ENCODE measurements around the gene GALNT4. TPM values are rescaled to one million over a fixed set of nuclear protein-coding genes. Genes with fewer than 3 reads are reported as not detected.

Gene GALNT4
- total RNA-seq, 2 experiments from 2014 or later, result 5.4 to 5.7 TPM

DNA sequence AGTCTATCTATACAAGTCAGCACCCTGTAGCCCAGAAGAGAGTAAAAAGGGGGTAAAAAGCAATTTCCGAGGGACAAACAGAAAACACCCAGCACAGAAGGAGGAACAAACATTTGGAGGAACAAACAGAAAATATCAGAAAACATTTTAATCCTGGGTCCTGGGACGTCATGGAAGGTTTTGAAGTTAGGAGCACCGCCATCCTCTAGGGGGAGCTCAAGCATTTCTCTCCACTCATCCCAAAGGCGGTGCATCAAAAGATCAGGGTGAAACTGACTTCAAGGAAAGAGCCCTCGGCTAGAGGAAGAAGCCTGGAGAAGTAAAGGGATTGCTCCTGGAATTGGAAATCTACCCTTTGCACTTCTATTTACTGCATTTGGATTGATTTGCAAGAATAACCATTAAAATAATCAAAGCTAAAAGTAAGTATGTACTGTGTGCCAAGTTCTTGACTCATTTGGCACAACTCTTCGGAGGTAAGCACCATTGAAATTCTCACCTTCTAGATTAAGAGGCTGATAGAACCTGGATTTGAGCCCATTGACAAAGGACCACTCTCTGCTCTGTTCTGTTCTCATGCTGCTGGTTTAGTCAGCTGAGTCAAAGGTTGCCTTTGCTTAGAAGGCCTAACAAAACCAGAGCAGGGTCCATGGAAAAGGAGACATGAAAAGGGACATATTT is 18.5 kb upstream of the GALNT4 start:
- Mint-ChIP-seq H3K27me3 (no peaks in the 10 kb centered on the region), H3K4me3 (no peak overlapping the region), H3K27ac (no peak overlapping the region), H3K9me3 (no peaks in the 10 kb centered on the region), H3K36me3 (no peaks in the 10 kb centered on the region), H3K4me1 (peaks cover 4% of the 10 kb centered on the region)
- DNase-seq, result peak; percentile 41

DNA sequence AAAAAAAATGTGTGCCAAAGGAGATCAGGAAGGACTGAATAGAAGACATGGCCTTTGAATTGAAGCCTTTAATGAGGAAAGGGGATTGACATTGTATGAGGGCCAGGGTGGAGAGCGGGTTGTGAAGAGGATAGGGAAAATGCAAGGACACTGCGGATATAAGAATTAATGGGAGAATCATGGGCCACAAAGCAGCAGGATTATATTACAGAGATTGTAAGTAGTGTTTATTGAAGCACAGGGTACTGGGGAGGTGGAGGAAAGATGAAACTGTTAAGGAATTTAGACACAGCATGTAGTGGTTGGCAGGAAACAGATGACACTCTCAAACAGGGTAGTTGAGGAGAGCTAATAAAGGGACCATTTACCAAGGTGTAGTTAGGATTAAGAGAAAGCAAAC is 17.6 kb upstream of the GALNT4 start:
- Mint-ChIP-seq H3K27me3 (no peaks in the 10 kb centered on the region), H3K4me3 (no peak overlapping the region), H3K36me3 (no peaks in the 10 kb centered on the region), H3K4me1 (peaks cover 4% of the 10 kb centered on the region), H3K27ac (no peak overlapping the region), H3K9me3 (no peaks in the 10 kb centered on the region)
- no peak for DNase-seq

DNA sequence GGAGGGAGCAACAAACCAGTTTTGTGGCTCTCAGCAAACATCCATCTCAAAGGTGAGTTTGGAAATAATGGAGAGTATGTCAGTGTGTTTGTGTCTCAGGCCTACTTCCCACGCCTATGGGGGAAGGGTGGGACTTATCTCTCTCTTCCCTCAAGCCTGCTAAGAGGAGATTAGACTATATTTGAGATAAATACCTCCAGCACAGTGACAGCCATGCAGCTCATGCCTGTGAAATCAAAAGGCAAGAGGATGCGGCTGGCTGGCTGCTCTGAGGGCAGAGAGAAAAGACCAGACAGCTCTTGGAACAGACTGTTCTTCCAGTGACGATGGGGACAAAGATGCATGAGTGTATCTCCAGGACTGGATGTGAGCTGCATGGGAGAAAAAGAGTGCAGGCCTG is 16.0 kb upstream of the GALNT4 start:
- H3K4me1 Mint-ChIP-seq, result peaks cover 4% of the 10 kb centered on the region
- H3K4me3 Mint-ChIP-seq, result no peak overlapping the region
- H3K27me3 Mint-ChIP-seq, result no peaks in the 10 kb centered on the region
- H3K9me3 Mint-ChIP-seq, result no peaks in the 10 kb centered on the region
- H3K36me3 Mint-ChIP-seq, result no peaks in the 10 kb centered on the region
- no peak for DNase-seq
- no peak overlapping the region for H3K27ac Mint-ChIP-seq

DNA sequence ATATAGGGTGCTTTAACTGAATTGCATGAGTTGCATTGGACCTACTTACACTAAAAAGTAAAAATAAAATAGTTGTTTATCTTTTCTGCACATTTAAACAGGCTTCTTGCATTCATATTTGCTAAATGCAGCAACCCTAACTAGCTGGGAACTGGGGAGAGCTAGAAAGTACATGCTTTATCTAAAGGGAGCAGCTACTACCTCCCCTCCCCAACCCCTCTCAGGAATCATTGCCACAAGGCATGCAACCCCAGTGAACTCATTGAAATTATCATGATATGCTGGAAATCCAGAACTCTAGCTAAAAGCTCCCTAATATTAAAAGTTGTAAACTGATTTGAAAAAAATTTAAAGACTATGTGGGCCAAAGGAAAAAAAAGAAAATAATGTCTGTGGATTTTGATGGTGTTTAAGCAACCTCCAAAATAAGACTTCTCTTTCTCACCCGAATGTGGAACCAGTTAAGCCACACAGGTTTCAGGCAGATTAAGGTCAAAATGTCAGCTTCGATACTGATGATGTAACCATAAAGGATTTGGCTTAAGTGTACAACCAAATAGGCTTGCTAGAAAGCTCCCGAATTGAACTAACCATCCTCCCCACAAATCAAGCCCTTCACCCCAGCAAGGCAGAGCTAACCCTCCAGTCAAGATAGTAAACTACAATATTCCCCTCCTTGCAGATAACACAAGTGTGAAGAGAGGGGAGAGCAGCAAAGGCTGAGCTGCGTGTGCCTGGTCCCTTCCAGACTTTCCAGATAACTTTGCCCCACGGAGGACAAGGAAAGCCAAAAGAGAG is 15.0 kb upstream of the GALNT4 start:
- no peaks in the 10 kb centered on the region for H3K36me3 Mint-ChIP-seq
- no peak overlapping the region for H3K4me3 Mint-ChIP-seq
- no peak overlapping the region for H3K27ac Mint-ChIP-seq
- no peaks in the 10 kb centered on the region for H3K9me3 Mint-ChIP-seq
- DNase-seq, result no peak
- H3K4me1 Mint-ChIP-seq, result peaks cover 4% of the 10 kb centered on the region
- H3K27me3 Mint-ChIP-seq, result no peaks in the 10 kb centered on the region

DNA sequence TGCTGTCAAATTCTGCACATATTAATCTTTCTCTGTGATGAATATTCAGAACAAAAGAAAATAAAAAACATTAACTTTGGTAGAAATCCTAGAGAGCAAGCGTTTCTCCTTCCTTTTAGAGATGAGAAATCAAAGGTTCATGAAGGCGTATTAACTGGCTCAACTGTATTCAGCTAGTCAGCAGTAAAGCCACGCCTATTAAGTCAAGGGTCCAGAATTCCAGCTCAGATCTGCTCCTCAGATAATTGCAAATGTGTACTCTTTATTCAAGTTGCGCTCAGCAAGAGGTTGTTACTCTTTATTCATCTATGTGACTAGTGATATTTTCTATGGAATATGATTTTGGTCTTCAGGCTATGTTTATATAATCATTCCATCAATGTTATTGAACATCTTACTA is 14.3 kb upstream of the GALNT4 start:
- Mint-ChIP-seq H3K9me3 (no peaks in the 10 kb centered on the region), H3K27ac (no peak overlapping the region), H3K4me1 (peaks cover 4% of the 10 kb centered on the region), H3K4me3 (no peak overlapping the region), H3K36me3 (no peaks in the 10 kb centered on the region), H3K27me3 (no peaks in the 10 kb centered on the region)
- DNase-seq, result no peak

DNA sequence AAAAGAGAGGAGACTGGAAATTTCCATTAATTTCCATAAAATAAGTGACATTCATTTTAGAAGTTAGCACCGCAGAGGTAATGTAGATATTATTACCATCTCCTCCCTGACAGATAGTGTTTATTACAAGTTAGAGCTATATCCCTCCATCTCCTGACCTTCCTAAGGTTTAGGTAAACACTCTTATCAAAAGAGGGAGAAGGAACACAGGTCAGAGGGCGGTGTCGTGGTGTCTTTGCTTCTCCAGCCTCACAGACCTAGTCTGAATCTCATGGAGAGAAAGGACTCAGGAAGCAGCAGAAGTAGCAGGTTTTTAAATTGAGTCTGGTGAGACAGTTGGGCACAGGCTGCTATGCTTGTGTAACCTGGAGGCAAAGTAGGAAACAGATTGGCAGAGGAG is 12.8 kb upstream of the GALNT4 start:
- Mint-ChIP-seq H3K27me3 (no peaks in the 10 kb centered on the region), H3K4me1 (no peaks in the 10 kb centered on the region), H3K27ac (no peak overlapping the region), H3K4me3 (no peak overlapping the region), H3K9me3 (no peaks in the 10 kb centered on the region), H3K36me3 (no peaks in the 10 kb centered on the region)
- DNase-seq, result no peak

DNA sequence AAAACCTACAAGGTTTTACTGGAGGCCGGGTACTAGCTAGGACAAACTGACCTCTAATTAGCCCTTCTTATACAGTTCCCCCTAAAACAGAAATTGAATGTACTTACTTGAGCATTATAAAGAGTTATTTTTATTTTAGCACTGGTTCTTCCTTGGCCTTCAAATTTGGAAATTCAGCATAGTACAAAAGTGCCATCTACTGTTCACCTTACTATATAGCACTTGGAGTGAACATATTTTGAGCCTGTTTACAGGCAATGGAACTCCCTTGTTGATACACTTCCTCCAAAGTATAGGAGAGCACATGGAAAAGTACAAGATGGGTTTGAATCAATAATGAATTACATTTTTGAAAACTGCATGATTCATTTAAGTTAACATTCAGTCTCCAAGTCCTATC is 5.1 kb upstream of the GALNT4 start:
- DNase-seq, result no peak
- Mint-ChIP-seq H3K9me3 (no peaks in the 10 kb centered on the region), H3K27ac (no peak overlapping the region), H3K27me3 (no peaks in the 10 kb centered on the region), H3K36me3 (no peaks in the 10 kb centered on the region), H3K4me1 (peaks cover 12% of the 10 kb centered on the region), H3K4me3 (no peak overlapping the region)

DNA sequence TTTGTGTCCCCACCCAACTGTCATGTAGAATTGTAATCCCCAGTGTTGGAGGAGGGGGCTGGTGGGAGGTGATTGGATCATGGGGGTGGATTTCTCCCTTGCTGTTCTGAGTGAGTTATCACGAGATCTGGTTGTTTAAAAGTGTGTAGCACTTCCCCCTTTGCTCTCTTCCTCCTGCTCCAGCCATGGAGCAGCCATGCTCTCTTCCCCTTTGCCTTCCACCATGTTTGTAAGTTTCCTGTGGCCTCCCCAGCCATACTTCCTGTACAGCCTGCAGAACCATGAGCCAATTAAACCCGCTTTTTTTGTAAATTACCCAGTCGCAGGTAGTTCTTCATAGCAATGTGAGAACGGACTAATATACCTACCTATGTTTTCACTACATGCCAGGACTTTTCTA is 3.8 kb upstream of the GALNT4 start:
- H3K4me3 Mint-ChIP-seq, result no peak overlapping the region
- H3K9me3 Mint-ChIP-seq, result no peaks in the 10 kb centered on the region
- H3K27ac Mint-ChIP-seq, result no peak overlapping the region
- peaks cover 8% of the 10 kb centered on the region for H3K36me3 Mint-ChIP-seq
- H3K27me3 Mint-ChIP-seq, result no peaks in the 10 kb centered on the region
- DNase-seq, result no peak
- H3K4me1 Mint-ChIP-seq, result peaks cover 18% of the 10 kb centered on the region

DNA sequence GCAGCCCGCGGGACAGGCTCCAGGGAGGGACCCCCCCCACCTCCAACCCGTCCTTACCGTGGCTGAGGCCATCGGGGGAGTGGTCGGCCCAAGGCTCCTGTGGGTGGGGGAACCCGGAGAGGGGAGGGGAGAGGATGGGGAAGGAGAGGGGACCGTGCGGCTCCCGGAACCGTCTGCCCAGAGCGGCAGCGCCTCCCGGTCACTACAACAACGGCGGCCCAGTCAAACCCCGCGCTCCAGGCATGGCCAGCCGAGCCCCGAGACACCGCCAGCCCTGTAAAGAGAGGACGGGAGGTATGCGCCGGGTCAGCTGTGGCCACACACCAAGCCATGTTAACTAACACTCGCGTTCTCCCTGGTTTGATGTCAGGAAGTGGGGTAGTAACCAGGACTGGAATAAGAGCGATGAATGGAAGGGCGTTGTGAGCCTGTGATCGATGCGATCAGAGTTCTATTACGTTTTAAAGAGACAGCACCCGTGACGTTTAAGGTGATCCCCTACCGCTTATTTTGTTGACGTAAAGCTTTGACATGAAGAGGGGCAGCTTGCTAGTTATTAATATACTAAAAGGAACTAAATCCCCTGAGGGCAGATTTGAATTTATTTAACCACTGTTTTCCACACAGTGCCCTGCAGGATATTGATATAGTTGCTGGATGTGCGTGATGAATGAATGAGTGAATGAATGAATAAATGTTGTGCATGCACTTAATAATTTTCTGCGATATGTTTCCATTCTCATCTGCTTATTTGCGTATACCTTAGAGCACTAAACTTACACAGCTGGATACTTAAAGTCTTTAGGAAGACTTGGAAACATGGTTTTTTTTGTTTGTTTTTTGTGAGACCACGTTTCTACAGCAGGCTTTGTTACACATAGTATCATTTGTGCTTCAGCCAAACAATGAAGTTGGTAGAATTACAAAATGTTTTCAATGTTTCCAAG is 1.5 kb upstream of the GALNT4 start, which contains the start of gene POC1B:
POC1B (minus strand) TSS at position 224 of the 947 bp plus-strand sequence; CDS start at position 72, 152 bp downstream.
- peaks cover 26% of the 10 kb centered on the region for H3K36me3 Mint-ChIP-seq
- H3K27me3 Mint-ChIP-seq, result no peaks in the 10 kb centered on the region
- peak; percentile 79 for DNase-seq
- H3K4me3 Mint-ChIP-seq, result peak within 1 kb of the TSS; percentile 91
- peak within 1 kb of the TSS; percentile 93 for H3K27ac Mint-ChIP-seq
- H3K4me1 Mint-ChIP-seq, result peaks cover 36% of the 10 kb centered on the region
- no peaks in the 10 kb centered on the region for H3K9me3 Mint-ChIP-seq

DNA sequence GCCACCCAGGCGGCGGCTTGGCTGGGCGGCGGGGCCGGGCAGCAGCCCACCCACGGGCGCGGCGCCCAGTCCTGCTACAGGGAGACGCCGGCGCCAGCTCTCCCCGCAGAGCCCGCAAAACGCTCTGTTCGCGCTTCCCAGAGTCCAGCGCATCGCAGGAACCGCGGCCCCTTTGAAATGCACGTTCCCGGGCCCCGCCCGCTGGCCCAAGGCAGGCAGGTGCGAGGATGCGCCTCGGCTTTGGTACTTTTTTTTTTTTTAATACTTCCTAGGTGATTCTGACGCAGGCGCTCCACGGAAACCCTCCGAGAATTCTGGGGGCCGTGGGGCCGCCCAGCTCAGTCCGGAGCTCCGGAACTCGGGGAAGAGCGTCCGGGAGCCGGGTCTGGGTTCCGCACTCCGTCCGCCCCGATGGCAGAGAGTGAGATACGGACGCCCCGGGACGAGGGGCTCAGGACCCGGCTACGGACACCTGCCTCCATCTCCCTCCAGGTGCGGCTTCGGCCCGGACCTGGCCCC is 768 bp upstream of the GALNT4 start:
- H3K4me1 Mint-ChIP-seq, result peaks cover 38% of the 10 kb centered on the region
- no peaks in the 10 kb centered on the region for H3K9me3 Mint-ChIP-seq
- no peaks in the 10 kb centered on the region for H3K27me3 Mint-ChIP-seq
- peak overlapping the region; percentile 91 for H3K4me3 Mint-ChIP-seq
- peak overlapping the region; percentile 93 for H3K27ac Mint-ChIP-seq
- DNase-seq, result peak; percentile 62
- H3K36me3 Mint-ChIP-seq, result peaks cover 27% of the 10 kb centered on the region

DNA sequence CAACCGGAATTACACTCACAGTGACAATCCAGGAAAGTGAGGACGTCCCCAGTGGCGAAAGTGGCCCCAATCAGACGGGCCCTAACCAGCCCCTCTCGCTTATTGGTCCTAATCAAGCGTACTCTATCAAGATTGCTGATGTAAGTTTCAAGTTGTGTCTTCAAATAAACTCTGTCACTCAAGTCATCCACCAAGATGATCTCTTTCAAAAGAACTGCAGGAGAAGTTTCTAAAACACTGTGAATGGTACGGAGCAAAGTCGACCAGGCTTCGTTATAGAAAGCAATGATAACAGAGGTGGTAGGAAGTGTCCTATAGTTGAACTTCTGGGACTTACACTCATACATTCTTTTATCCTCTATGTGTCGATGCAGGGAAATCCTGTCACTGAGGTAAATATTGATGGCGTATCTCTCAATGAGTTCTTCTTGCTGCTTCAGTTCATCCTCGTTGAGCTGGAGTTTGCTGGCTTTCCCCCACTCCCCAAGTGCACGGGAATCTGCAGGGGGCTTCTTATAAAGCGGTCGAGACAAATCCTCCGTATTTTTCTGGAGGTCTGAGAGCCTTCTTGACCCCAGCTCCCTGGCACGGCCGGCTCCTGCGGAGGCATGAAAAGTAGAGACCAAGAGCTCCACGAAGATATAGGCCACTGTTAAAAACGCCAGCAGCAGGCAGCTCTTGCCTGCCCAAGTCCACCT is 604 bp downstream of the GALNT4 start:
- peaks cover 27% of the 10 kb centered on the region for H3K36me3 Mint-ChIP-seq
- H3K27ac Mint-ChIP-seq, result peak overlapping the region; percentile 87
- peak overlapping the region; percentile 91 for H3K4me3 Mint-ChIP-seq
- H3K9me3 Mint-ChIP-seq, result no peaks in the 10 kb centered on the region
- DNase-seq, result no peak
- no peaks in the 10 kb centered on the region for H3K27me3 Mint-ChIP-seq
- peaks cover 34% of the 10 kb centered on the region for H3K4me1 Mint-ChIP-seq

DNA sequence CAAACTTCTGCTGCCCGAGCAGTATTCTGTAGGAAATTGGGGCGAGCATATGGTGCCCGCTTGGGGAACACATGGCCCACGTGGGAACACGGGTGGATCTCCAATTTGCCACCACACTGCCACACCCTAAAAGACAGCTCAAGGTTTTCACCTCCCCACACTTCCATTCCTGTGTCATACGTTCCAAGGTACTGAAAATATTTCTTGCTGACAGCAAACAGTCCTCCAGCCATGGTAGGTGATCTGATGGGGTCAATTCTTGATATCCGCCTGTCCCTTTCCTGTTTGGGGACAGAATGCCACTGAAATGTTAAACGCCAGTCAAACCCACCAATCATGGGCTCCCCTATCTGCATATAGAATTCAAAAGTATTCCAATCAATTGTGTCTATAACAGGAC is 1.2 kb downstream of the GALNT4 start:
- Mint-ChIP-seq H3K27me3 (no peaks in the 10 kb centered on the region), H3K4me3 (peak overlapping the region; percentile 91), H3K9me3 (no peaks in the 10 kb centered on the region), H3K36me3 (peaks cover 27% of the 10 kb centered on the region), H3K4me1 (peaks cover 37% of the 10 kb centered on the region), H3K27ac (peak overlapping the region; percentile 87)
- no peak for DNase-seq

DNA sequence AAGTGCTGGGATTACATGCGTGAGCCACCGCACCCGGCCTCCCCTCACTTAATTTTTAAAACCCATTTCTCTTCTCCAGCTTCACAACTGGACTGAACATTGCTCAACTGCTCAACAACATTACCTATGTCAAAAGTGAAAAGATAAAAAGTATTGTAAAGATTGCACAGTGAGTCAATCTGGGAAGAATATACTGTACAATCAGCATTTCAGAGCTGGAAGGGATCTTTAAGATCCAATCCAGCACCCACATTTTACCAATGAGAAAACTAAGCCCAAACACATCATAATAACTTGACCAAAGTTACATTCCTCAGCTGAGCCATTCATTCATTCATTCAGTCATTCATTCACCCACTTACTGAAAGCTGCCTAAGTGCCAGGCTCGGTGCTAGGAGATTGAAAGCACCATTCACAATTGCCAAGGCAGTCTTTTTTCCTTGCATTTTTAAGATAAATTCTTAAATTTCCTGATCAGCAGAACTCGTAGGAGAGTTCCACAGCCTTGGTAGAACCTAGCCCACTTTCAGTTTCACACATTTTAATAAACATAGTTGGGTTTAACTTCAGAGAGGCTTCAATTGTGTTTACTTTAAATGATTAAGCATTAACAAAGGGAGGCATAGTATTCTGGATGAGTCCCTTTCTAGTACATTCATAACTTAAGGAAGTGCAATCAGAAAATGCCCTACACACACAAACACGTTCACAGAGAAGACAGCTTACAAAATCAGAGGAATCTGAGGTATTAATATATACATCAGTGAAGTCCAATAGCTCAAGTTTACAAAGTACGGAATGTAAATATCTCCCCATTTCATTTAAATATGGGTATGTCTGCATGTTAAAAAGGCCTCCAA is 3.0 kb downstream of the GALNT4 start:
- Mint-ChIP-seq H3K4me3 (peak overlapping the region; percentile 43), H3K27me3 (no peaks in the 10 kb centered on the region), H3K9me3 (no peaks in the 10 kb centered on the region), H3K4me1 (peaks cover 40% of the 10 kb centered on the region), H3K36me3 (peaks cover 27% of the 10 kb centered on the region), H3K27ac (no peak overlapping the region)
- no peak for DNase-seq

Measured in activated naive CD8-positive, alpha-beta T cell treated with anti-CD3 and anti-CD28 coated beads for 36 hours (primary cell).